ENCODE data around the gene SHISA2.

- TF ChIP-seq EZH2 (optimal IDR thresholded peaks at IDR 0.05; ENCODE audit: low read depth, low read length) = no peak
- TF ChIP-seq CTCF (IDR thresholded peaks at IDR 0.05; ENCODE audit: low read length) = no peak
Observed at GRCh38 chr13:26050568-26051230, 1.1 kb downstream of the SHISA2 start.
